ENCODE results near the gene CCDC152.
"Not testable (repeated sequence)": the region's sequence is repeated elsewhere in the genome, so short reads cannot be mapped to it uniquely, and the experiment has no call there.

The CCDC152 gene

GRCh38 chr5:42811591-42812446, 55.2 kb downstream of the CCDC152 start, which contains the start of gene SELENOP:
SELENOP (minus strand) TSS chr5:42811892; CDS start chr5:42808353, 3,539 bp downstream.
- peak within 1 kb of the TSS; percentile 36 for H3K4me3 ChIP-seq (ENCODE audit: low read length)
- TF ChIP-seq CTCF (conservative IDR thresholded peaks at IDR 0.05; ENCODE audit: low read depth, low read length): no peak
- DNase-seq (ENCODE audit: low read depth): peak; percentile 48

DNA sequence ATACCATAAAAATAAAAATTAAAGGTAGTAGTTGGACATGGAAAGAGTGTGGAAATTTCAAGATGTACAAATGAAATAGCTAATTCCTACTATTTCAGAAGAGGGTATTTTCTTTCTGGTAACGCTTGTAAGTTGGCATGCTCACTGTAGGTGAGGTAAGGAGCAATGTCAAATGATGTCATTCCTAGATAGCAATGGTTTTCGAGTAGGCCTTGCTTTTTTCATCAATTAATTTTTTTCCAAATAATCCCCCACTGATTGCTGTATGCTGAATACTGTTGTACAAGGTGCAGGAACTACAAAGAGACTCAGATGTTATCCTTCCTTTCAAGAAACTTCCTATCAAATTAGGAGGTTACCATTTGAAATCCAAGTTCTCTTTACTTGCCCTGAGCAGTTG, 56.0 kb downstream of the CCDC152 start:
- H3K4me3 ChIP-seq (ENCODE audit: low read length): no peak overlapping the region
- no peak for DNase-seq (ENCODE audit: low read depth)
- no peak for TF ChIP-seq CTCF (conservative IDR thresholded peaks at IDR 0.05; ENCODE audit: low read depth, low read length)

- DNase-seq (ENCODE audit: low read depth): peak; percentile 18
- no peak overlapping the region for H3K4me3 ChIP-seq (ENCODE audit: low read length)
- no peak for TF ChIP-seq CTCF (conservative IDR thresholded peaks at IDR 0.05; ENCODE audit: low read depth, low read length)
These were observed 56.9 kb downstream of the CCDC152 start for GRCh38 chr5:42813533-42813932.

DNA sequence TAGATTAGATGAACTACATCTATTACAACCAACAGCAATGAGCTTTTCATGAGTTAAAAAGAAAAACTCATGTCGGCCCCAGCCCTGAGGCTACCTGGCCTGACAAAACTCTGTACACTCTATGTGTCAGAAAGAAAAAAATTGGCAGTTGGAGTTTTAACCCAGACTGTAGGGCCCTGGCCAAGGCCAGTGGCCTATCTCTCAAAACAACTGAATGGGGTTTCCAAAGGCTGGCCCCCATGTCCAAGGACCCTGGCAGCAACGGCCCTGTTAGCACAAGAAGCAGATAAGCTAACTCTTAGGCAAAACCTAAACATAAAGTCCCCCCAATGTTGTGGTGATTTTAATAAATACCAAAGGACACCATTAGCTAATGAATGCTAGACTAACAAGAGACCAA, 59.9 kb downstream of the CCDC152 start:
- not testable (repeated sequence) for DNase-seq (ENCODE audit: low read depth); H3K4me3 ChIP-seq (ENCODE audit: low read length)

DNA sequence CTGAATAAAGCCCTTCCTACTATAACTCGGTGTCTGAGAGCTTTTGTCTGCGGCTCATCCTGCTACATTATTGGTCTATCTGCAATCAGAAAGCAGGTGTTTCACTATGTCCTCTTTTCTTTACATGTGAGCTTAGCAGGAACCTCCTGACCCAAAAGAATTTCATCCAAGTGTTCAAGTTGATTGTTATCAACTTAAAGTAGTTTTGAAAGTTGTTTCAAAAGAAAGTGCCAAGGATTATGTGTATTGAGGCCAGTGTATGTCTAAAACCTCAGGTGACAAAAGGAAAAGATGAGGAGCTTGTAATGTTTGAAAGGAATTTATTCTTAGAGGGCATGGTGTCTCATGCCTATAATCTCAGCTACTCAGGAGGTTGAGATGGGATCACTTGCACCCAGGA, 63.1 kb downstream of the CCDC152 start:
- no peak for TF ChIP-seq CTCF (conservative IDR thresholded peaks at IDR 0.05; ENCODE audit: low read depth, low read length)
- no peak for DNase-seq (ENCODE audit: low read depth)
- H3K4me3 ChIP-seq (ENCODE audit: low read length): no peak overlapping the region

DNA sequence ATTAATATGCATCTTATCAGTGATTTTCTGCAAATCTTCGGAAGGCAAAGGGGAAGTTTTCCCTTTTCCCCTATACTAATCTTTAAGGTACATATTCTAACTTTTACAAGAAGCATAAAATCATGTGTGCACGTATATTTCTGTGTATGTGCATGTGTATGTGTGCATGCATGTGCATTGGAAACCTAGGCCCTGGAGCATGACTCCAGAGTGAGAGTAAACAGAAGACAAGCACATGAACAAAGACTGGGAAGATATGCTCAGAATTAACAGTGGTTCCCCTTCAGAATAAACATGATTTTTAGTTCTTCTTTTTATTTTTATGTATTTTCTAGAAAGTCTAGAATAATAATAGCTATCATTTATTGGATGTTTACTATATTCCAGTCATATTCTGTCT, 65.9 kb downstream of the CCDC152 start:
- H3K4me3 ChIP-seq (ENCODE audit: low read length): no peak overlapping the region
- no peak for DNase-seq (ENCODE audit: low read depth)
- no peak for TF ChIP-seq CTCF (conservative IDR thresholded peaks at IDR 0.05; ENCODE audit: low read depth, low read length)

DNA sequence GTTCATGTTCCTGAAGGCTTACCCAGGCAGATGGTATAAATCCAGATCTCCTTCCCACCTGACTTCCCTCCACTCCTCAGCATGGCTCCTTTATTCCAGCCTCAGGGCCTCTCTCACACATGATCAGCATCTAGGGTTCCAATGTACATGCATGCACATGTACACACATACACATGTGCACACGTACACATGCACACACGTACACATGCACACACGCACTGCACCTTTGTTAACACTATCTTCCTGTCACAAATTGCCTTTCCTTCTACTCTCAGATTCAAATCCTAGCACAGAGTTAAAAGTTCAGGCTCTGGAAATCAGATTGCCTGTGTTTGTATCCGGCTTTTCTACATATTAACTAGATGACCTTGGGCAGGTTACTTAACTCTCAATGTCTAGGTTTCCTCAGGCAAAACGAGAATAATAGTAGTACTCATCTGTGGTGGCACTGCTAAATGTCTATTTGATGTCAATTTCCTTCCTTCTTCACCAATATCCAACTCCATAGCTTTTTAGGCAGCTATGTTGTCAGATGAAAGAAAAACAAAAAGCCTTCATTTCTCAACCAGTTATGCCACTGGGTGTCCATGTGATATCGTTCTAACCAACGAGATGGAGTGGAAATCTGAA, 67.8 kb downstream of the CCDC152 start:
- no peak overlapping the region for H3K4me3 ChIP-seq (ENCODE audit: low read length)
- TF ChIP-seq CTCF (conservative IDR thresholded peaks at IDR 0.05; ENCODE audit: low read depth, low read length): no peak

More for the DNA sequence above, 67.8 kb downstream of the CCDC152 start:
- no peak for DNase-seq (ENCODE audit: low read depth)

Data from retinal pigment epithelial cell (primary cell).